NCI-H2029 (cell line): ENCODE data around the gene ADI1.

Experiments used
- DNase-seq: peaks from one replicate; lab custom pipeline; 2025; lab: John Stamatoyannopoulos, UW

ADI1 gene, protein sequence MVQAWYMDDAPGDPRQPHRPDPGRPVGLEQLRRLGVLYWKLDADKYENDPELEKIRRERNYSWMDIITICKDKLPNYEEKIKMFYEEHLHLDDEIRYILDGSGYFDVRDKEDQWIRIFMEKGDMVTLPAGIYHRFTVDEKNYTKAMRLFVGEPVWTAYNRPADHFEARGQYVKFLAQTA

GRCh38 chr2:3519255-3520205 is at the start of gene ADI1:
TSS of gene ADI1 (minus strand) at chr2:3519531. CDS start at chr2:3519487, 44 bp downstream.
- peak; percentile 51 for DNase-seq

- DNase-seq = no peak
Measured at GRCh38 chr2:3566806-3567205, 47.5 kb upstream of the ADI1 start.

DNA sequence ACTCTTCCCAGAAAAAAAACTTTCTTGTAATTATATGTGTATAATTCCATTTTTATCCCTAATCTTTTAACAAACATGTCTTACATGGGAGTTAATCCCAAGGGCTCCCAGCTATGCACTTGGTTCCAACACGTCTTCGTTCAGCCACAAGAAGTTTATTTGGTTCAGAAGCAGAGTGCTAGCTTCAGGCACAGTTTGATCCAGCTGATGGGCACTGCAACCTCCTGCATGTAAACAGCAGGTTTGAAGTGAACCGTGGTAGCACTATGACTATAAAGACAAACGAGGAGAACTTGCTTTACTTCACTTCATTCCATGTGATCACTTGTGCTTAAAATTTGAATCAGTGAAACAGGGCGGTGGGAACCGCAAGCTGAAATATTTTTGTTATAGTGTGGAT is 45.8 kb upstream of the ADI1 start:
- DNase-seq = no peak

DNA sequence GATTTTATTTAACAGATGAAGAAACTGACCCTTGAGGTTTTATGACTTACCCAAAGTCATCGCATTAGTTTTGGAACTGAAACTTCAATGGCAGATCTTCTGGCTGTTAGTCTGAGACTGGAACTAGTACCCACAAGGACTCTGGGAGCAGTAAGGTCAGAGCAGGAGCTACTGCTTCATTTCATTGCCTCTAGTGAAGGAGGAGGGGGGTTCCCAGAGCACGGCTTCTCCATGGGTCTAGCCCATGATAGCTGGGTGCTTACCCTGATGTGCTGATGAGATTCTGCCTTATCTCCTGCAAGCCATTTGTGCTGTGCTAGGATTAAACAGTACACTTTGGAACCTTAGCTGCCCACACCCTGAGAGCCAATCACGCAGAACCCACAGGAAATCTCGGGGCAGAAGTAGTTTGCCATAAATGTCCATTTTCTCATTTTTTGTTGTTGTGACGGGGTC is 44.2 kb upstream of the ADI1 start:
- DNase-seq = no peak

- DNase-seq = peak; percentile 94
Measured at GRCh38 chr2:3558205-3559014, 39.1 kb upstream of the ADI1 start, which contains the start of gene RNASEH1. TSS of gene RNASEH1 (minus strand) at chr2:3558333. CDS start at chr2:3558260, 73 bp downstream.

- no peak for DNase-seq
Measured at GRCh38 chr2:3557639-3558204, 38.4 kb upstream of the ADI1 start.

DNA sequence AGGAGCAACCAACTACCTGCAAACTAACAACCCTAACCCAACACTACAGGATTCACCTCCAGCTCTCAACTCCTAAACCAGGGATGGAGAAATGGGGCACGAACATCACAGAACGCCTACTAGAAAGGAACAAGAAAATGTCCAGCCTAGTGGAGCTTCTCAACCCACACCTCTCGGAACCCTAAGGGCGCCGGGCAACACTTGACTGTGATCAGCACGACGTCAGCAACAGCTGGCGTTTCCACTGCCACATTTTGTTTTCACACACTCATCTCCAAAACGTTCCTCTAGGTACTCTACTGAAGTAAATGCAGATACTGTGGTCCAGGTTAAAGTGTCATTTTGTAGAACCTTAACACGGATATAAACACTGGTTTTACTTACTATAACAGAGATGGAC is 34.6 kb upstream of the ADI1 start:
- no peak for DNase-seq

- DNase-seq = no peak
Measured at GRCh38 chr2:3547915-3548314, 28.6 kb upstream of the ADI1 start.

DNA sequence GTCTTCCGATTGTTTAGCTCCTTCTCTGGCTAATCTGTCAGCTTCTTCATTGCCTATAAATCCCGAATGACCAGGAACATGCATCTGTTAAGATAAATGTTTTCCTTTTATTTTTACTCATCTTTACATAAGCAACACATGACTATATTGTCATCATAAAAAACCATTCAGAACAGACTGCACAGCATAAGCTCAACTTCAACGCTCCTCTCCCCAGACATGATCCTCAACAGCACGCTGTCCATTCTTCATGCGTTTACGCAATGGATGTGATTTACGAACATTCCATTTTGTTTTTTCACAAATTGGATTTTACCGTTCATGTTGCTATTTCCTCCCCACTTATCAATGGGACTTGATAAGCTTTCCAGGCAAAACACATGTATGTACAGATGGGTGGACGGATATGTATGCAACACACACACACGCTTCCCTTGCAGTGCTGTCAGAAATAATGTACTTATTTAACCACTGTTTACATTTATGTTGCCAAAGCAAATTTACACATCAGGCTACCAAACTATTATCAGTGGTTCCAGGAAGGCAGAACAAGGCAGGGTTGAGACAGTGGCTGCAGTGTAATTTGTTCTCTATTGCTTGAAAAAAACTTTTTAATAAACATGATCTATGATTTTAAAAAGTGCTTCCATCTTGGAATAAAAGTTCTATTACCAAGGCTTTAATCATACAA is 26.6 kb upstream of the ADI1 start:
- DNase-seq = no peak

GRCh38 chr2:3543023-3543683 is 23.8 kb upstream of the ADI1 start:
- no peak for DNase-seq

DNA sequence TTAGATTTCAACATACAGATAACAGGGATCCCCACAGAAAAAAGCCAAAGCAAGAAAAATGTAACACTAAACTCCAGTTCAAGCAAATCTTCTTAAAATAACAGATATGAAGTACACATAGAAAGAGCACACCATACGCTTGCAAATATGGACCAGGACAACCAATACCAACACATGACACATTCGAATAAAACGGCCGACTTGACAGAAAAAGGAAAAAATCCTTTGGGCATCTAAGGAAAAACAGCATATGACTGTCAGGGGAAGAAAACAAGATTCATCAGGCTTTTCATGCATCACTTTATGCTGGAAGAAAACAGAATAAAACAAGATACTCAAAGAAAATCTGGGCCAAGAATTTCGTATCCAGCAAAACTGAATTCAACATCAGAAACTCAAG is 22.8 kb upstream of the ADI1 start:
- no peak for DNase-seq

- DNase-seq = no peak
Measured at GRCh38 chr2:3539836-3540235, 20.5 kb upstream of the ADI1 start.

- no peak for DNase-seq
Measured at GRCh38 chr2:3536682-3537632, 17.6 kb upstream of the ADI1 start.

GRCh38 chr2:3535794-3536681 is 16.7 kb upstream of the ADI1 start:
- DNase-seq = no peak

- no peak for DNase-seq
Measured at GRCh38 chr2:3535467-3535793, 16.1 kb upstream of the ADI1 start.

- no peak for DNase-seq
Measured at GRCh38 chr2:3534251-3534814, 15.0 kb upstream of the ADI1 start.

- DNase-seq = no peak
Measured at GRCh38 chr2:3533836-3534235, 14.5 kb upstream of the ADI1 start.

DNA sequence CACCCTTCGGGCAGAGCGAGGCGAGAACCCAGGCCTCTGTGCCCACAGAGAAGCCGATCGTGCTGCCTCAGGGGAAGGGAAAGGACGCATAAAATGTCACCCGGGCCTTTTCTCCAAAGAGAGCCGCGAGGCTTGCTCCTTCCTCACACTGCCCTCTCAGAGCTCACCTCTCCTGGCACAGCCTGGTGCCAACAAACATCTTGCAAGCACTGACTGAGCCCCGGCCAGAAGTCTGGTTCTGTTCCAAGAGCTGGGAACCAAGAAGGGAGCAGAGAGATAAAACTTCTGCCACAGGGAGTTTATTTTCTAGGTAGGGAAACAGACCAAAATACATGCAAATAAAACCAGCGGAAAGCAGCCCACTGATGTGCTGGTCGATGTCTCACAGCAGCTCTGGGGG is 13.6 kb upstream of the ADI1 start:
- DNase-seq = no peak
